NB4 (cell line): ENCODE results near the gene LRRK1.

Experiments
- CTCF ChIP-seq: IDR thresholded peaks from one replicate; pipeline ENCODE4 v1.5.1; 2012; ENCODE audit warnings: low read depth, low read length
- POLR2A ChIP-seq: IDR thresholded peaks from 2 replicates; pipeline ENCODE4 v1.6.1; 2011; ENCODE audit warnings: mild to moderate bottlenecking; ENCODE audit not compliant: insufficient read length; ENCODE audit errors: extremely low read depth

DNA sequence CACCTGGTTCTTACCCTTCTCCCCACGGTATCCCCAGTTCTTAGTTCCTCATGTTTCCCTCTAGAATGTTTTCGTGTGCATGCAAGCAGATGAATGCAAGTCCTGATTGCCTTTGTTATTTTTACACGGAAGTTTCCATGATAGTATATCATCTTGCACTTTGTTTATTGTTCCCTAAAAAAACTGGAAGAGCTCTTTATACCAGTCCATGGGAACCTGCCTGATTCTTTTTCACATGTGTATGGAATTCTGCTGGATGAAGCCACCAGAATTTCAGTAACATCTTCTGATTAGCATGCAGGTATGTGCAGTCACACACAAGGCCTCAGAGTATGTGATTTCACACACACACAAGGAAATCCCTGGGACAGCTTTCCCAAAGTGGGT lies 16.0 kb upstream of the LRRK1 start:
- TF ChIP-seq CTCF = no peak
- TF ChIP-seq POLR2A = no peak
